NT2/D1 (cell line): ENCODE results near the gene LYAR.

Experiments used
- DNase-seq: peaks from one replicate; pipeline ENCODE4 v3.0.0-alpha.2; 2011; ENCODE audit warnings: low read depth, low spot score
- H3K27me3 ChIP-seq: 2 replicates; pipeline ENCODE4 v1.6.0; 2011; ENCODE audit warnings: mild to moderate bottlenecking; ENCODE audit not compliant: insufficient read length, insufficient read depth
- H3K36me3 ChIP-seq: 2 replicates; pipeline ENCODE4 v1.6.1; 2011; ENCODE audit warnings: mild to moderate bottlenecking, low read length, mixed read lengths; ENCODE audit not compliant: insufficient read depth, insufficient read length
- H3K4me1 ChIP-seq: 2 replicates; pipeline ENCODE4 v1.5.1; 2011; ENCODE audit not compliant: insufficient read depth, insufficient read length
- H3K4me3 ChIP-seq: 2 replicates; pipeline ENCODE4 v1.5.1; 2011; ENCODE audit warnings: low read depth; ENCODE audit not compliant: insufficient read length
- H3K9ac ChIP-seq: 2 replicates; pipeline ENCODE4 v1.6.0; 2011; ENCODE audit warnings: low read depth; ENCODE audit not compliant: insufficient read length
- H3K9me3 ChIP-seq: 2 replicates; pipeline ENCODE4 v1.5.1; 2011; ENCODE audit warnings: mild to moderate bottlenecking, low read length; ENCODE audit not compliant: insufficient read depth
- SUZ12 ChIP-seq: IDR thresholded peaks from 2 replicates; pipeline ENCODE4 v1.6.1; 2011; ENCODE audit not compliant: insufficient read length, insufficient read depth; ENCODE audit errors: extremely low read depth
- YY1 ChIP-seq: IDR thresholded peaks from 2 replicates; pipeline ENCODE4 v1.6.1; 2011; ENCODE audit not compliant: insufficient read length, insufficient read depth
- ZNF274 ChIP-seq: IDR thresholded peaks from 2 replicates; pipeline ENCODE4 v1.6.1; 2011; ENCODE audit warnings: mild to moderate bottlenecking, low read depth, low read length

Gene LYAR

GRCh38 chr4:4296283-4296846 is 6.4 kb upstream of the LYAR start:
- H3K4me3 ChIP-seq = no peak overlapping the region
- peaks cover 3% of the 10 kb centered on the region; the same call in 1 of the 2 replicates for H3K9me3 ChIP-seq
- H3K4me1 ChIP-seq = no peaks in the 10 kb centered on the region
- H3K27me3 ChIP-seq = no peaks in the 10 kb centered on the region
- no peak overlapping the region for H3K9ac ChIP-seq
- no peak for DNase-seq
- H3K36me3 ChIP-seq = peaks cover 12% of the 10 kb centered on the region
- TF ChIP-seq YY1 = no peak
- no peak for TF ChIP-seq ZNF274
- TF ChIP-seq SUZ12 = no peak

GRCh38 chr4:4293279-4293678 is 3.3 kb upstream of the LYAR start:
- Histone ChIP-seq H3K9me3 (peaks cover 3% of the 10 kb centered on the region; the same call in 1 of the 2 replicates), H3K27me3 (peaks cover 7% of the 10 kb centered on the region), H3K4me3 (no peak overlapping the region), H3K4me1 (peaks cover 2% of the 10 kb centered on the region), H3K9ac (no peak overlapping the region), H3K36me3 (peaks cover 6% of the 10 kb centered on the region)
- no peak for DNase-seq
- TF ChIP-seq YY1 (no peak), ZNF274 (no peak), SUZ12 (no peak)

DNA sequence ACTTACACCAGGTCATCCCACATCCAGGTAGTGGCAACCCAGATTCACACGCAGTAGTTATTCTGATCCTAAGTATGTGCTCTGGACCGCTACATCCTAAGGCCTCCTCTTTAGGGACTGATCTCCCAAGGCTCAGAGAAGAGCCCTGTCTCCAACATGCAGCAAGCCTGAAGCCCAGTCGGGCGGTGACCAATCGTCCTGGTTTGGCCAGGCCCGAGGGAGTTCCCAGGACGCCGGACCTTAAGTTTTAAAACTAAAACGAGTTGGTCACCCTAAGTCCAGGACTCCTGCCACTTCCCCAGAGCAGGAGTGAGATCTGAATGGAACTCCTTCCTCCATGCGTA is 385 bp downstream of the LYAR start:
- TF ChIP-seq ZNF274 (no peak), SUZ12 (no peak), YY1 (no peak)
- H3K4me1 ChIP-seq = peaks cover 8% of the 10 kb centered on the region
- no peak for DNase-seq
- peaks cover 7% of the 10 kb centered on the region for H3K27me3 ChIP-seq
- H3K4me3 ChIP-seq = peak overlapping the region; percentile 96
- no peaks in the 10 kb centered on the region for H3K9me3 ChIP-seq
- H3K9ac ChIP-seq = peak overlapping the region; percentile 96
- peaks cover 39% of the 10 kb centered on the region for H3K36me3 ChIP-seq

DNA sequence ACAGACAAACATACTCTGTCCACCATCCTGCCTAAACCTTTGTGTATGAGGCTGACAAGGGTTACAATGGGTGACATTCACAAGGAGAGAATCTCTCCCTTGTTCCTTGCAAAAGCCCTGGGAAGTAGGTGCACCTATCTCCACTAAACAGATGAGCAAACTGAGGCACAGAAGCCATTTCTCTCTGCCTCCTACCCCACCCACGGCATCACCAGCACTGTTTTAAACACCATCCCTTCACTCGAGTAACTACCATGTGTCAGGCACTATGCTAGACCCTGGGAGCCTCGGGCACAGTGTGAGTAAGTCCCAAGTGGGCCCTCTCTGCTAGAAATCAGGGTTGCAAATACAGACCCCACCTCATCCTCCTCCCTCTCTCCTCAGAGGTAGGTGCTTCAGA is 899 bp downstream of the LYAR start:
- Histone ChIP-seq H3K27me3 (peaks cover 7% of the 10 kb centered on the region), H3K9ac (peak overlapping the region; percentile 96), H3K4me3 (peak overlapping the region; percentile 96), H3K9me3 (no peaks in the 10 kb centered on the region), H3K4me1 (peaks cover 8% of the 10 kb centered on the region), H3K36me3 (peaks cover 44% of the 10 kb centered on the region)
- DNase-seq = no peak
- TF ChIP-seq SUZ12 (no peak), ZNF274 (no peak), YY1 (no peak)

DNA sequence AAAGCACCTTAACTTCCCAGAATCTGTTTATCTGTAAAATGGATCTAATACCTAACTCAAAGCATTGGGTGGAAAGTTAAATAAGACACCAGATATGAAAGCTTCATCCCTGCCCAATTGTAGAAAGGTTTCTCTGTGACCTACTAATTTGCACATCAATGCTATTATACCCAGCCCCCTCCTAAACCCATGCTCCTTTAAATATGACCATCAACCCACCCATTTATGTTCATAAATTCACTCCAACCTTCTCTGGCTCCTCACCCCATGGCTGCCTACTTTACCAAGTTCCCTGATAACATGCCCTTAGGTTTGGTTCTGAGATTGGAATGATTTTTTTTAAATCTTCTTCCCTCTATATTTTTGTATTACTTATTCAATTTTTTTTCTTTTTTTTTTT is 1.9 kb downstream of the LYAR start:
- Histone ChIP-seq H3K9ac (no peak overlapping the region), H3K36me3 (peaks cover 54% of the 10 kb centered on the region), H3K4me3 (no peak overlapping the region), H3K27me3 (peaks cover 7% of the 10 kb centered on the region), H3K4me1 (peaks cover 8% of the 10 kb centered on the region), H3K9me3 (no peaks in the 10 kb centered on the region)
- TF ChIP-seq SUZ12 (no peak), YY1 (no peak), ZNF274 (no peak)
- DNase-seq = no peak

GRCh38 chr4:4284827-4285618 is 4.9 kb downstream of the LYAR start:
- Histone ChIP-seq H3K4me1 (peaks cover 8% of the 10 kb centered on the region), H3K9me3 (no peaks in the 10 kb centered on the region), H3K4me3 (no peak overlapping the region), H3K27me3 (no peaks in the 10 kb centered on the region), H3K9ac (no peak overlapping the region), H3K36me3 (peaks cover 78% of the 10 kb centered on the region)
- TF ChIP-seq ZNF274 = no peak
- TF ChIP-seq YY1 = no peak
- no peak for TF ChIP-seq SUZ12
- DNase-seq = no peak

- Histone ChIP-seq H3K4me3 (no peak overlapping the region), H3K9me3 (no peaks in the 10 kb centered on the region), H3K36me3 (peaks cover 92% of the 10 kb centered on the region), H3K27me3 (no peaks in the 10 kb centered on the region), H3K4me1 (no peaks in the 10 kb centered on the region), H3K9ac (no peak overlapping the region)
- TF ChIP-seq YY1 = no peak
- TF ChIP-seq SUZ12 = no peak
- no peak for TF ChIP-seq ZNF274
- no peak for DNase-seq
Measured at GRCh38 chr4:4281787-4282186, 8.2 kb downstream of the LYAR start.
